Panc1 (cell line): ENCODE measurements around the gene NGF. TPM values are rescaled to one million over a fixed set of nuclear protein-coding genes. Genes with fewer than 3 reads are reported as not detected.

Experiments used
- ATAC-seq: fragments of 200-7000 bp; cut with Tn5 transposase; 2 replicates; pipeline ENCODE4 v1.9.1; 2020; ENCODE audit warnings: mild to moderate bottlenecking, moderate library complexity
- BruUV-seq: library from RNA; stranded (reverse); fragments of 400-500 nt; replicated peaks from 2 replicates; lab custom pipeline; 2021; lab: Mats Ljungman, UMichigan
- CTCF ChIA-PET: fragments of 300-600 bp; sonication (Branson Sonifier 250); formaldehyde crosslinking; loops from one replicate; lab custom pipeline; 2022; ENCODE audit warnings: antibody characterized with exemption; lab: Charles Lee
- POLR2A ChIA-PET: fragments of 300-600 bp; sonication (Branson Sonifier 250); formaldehyde crosslinking; loops from one replicate; lab custom pipeline; 2022; ENCODE audit warnings: antibody characterized with exemption; lab: Charles Lee
- DNase-seq: peaks from one replicate; pipeline ENCODE4 v3.0.0-alpha.2; 2010; ENCODE audit warnings: low read depth, low spot score
- H3K27ac ChIP-seq: 2 replicates; pipeline ENCODE4 v1.5.1; 2011; ENCODE audit warnings: mild to moderate bottlenecking, low read length, inconsistent platforms
- H3K27me3 ChIP-seq: fragments of 200-500 bp; sonication (Bioruptor generic); 2 replicates; pipeline ENCODE4 v1.6.0; 2014; ENCODE audit warnings: low read length, inconsistent platforms; ENCODE audit not compliant: control insufficient read depth, insufficient read depth
- H3K36me3 ChIP-seq: fragments of 200-500 bp; sonication (Bioruptor generic); 2 replicates; pipeline ENCODE4 v1.5.1; 2014; ENCODE audit warnings: inconsistent platforms, mild to moderate bottlenecking, low read length, moderate library complexity; ENCODE audit not compliant: control insufficient read depth, insufficient read depth
- H3K4me1 ChIP-seq: 2 replicates; pipeline ENCODE4 v1.5.1; 2011; ENCODE audit warnings: inconsistent platforms, mild to moderate bottlenecking, low read length, moderate library complexity; ENCODE audit not compliant: control insufficient read depth, insufficient read depth
- H3K4me3 ChIP-seq, 2 experiments: 2 replicates each; pipeline ENCODE4 v1.5.1; 2011 to 2012; ENCODE audit warnings: low read depth in 2 of 2, low read length in 2 of 2, mild to moderate bottlenecking in 2 of 2, inconsistent platforms in 1 of 2, moderate library complexity in 1 of 2
- H3K9me3 ChIP-seq: fragments of 200-500 bp; sonication (Bioruptor generic); 2 replicates; pipeline ENCODE4 v1.5.1; 2014; ENCODE audit warnings: low read depth, mild to moderate bottlenecking, inconsistent platforms, low read length, moderate library complexity; ENCODE audit not compliant: control insufficient read depth, insufficient read depth
- CTCF ChIP-seq: fragments of 450-650 bp; IDR thresholded peaks from 2 replicates; pipeline ENCODE4 v1.5.1; 2017; ENCODE audit warnings: mild to moderate bottlenecking
- POLR2AphosphoS5 ChIP-seq: IDR thresholded peaks from 2 replicates; pipeline ENCODE4 v1.6.1; 2012; ENCODE audit warnings: mild to moderate bottlenecking, low read depth, low read length, moderate library complexity
- SIN3A ChIP-seq: IDR thresholded peaks from 2 replicates; pipeline ENCODE4 v1.6.1; 2012; ENCODE audit warnings: low read depth, mild to moderate bottlenecking, low read length, moderate library complexity, borderline replicate concordance; ENCODE audit not compliant: insufficient read depth
- TCF7L2 ChIP-seq: IDR thresholded peaks from 2 replicates; pipeline ENCODE4 v1.6.1; 2011; ENCODE audit warnings: mild to moderate bottlenecking, low read depth, low read length, inconsistent platforms
- in situ Hi-C: cut with HindIII; loops from 2 replicates; pipeline ENCODE4 v1.10.0; 2016; ENCODE audit warnings: low sequenced_read_pairs, low pct_unique_long_range_greater_than_20kb
- intact Hi-C: fragments of 100-400 bp; cut with micrococcal nuclease; formaldehyde crosslinking; loops from one replicate; pipeline ENCODE4 v1.10.0; 2022; ENCODE audit not compliant: unreplicated experiment
- total RNA-seq: library from RNA; stranded (reverse); gene quantifications from one replicate; pipeline ENCODE4 v1.2.1, GENCODE V29; 2021; ENCODE audit not compliant: unreplicated experiment
- TF ChIP-seq, protein P1 (sequence below), 2 experiments: IDR thresholded peaks; 2 replicates each; pipeline ENCODE4 v1.6.1; 2011 to 2012; ENCODE audit warnings: low read depth in 2 of 2, control low read depth in 1 of 2, low read length in 1 of 2, mild to moderate bottlenecking in 1 of 2, moderate library complexity in 1 of 2; ENCODE audit not compliant: insufficient read depth in 1 of 2

NGF gene
- total RNA-seq, 1 experiment from 2014 or later, result not detected

DNA sequence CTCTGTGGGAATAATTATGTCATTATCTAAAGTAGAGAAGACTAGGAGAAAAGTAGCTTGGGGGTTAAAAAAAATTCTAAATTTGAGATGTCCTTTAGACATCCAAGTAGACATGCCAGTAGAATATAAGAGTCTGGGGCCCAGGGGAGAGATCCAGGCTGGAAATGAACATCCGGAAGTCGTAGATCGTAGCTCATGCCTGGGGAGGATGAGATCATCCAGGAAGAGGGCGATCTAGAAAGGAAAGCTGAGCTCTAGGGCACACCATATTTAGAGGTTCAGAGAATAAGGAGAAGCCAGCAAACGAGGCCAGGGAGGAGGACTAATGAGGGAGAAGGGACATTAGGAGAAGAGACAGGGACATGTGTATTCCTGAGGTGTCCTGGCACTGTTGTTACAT is 12.2 kb downstream of the NGF start:
- H3K27me3 ChIP-seq, result no peaks in the 10 kb centered on the region
- in situ Hi-C loops (no loop called here), intact Hi-C loops (no loop called here)
- DNase-seq (no peak), ATAC-seq (no peak)
- no peaks in the 10 kb centered on the region for H3K36me3 ChIP-seq
- ChIA-PET CTCF (no interaction called here), POLR2A (no interaction called here)
- no peak overlapping the region for H3K27ac ChIP-seq
- no peak overlapping the region for H3K4me3 ChIP-seq
- no TSS peak for BruUV-seq
- TF ChIP-seq POLR2AphosphoS5, result no peak
- TF ChIP-seq TCF7L2, result no peak
- no peak for TF ChIP-seq CTCF
- TF ChIP-seq SIN3A, result no peak
- TF ChIP-seq, protein P1, sequence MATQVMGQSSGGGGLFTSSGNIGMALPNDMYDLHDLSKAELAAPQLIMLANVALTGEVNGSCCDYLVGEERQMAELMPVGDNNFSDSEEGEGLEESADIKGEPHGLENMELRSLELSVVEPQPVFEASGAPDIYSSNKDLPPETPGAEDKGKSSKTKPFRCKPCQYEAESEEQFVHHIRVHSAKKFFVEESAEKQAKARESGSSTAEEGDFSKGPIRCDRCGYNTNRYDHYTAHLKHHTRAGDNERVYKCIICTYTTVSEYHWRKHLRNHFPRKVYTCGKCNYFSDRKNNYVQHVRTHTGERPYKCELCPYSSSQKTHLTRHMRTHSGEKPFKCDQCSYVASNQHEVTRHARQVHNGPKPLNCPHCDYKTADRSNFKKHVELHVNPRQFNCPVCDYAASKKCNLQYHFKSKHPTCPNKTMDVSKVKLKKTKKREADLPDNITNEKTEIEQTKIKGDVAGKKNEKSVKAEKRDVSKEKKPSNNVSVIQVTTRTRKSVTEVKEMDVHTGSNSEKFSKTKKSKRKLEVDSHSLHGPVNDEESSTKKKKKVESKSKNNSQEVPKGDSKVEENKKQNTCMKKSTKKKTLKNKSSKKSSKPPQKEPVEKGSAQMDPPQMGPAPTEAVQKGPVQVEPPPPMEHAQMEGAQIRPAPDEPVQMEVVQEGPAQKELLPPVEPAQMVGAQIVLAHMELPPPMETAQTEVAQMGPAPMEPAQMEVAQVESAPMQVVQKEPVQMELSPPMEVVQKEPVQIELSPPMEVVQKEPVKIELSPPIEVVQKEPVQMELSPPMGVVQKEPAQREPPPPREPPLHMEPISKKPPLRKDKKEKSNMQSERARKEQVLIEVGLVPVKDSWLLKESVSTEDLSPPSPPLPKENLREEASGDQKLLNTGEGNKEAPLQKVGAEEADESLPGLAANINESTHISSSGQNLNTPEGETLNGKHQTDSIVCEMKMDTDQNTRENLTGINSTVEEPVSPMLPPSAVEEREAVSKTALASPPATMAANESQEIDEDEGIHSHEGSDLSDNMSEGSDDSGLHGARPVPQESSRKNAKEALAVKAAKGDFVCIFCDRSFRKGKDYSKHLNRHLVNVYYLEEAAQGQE (IDR thresholded peaks at IDR 0.05; ENCODE audit: insufficient read depth in 1 of 2, low read depth in 2 of 2, low read length in 1 of 2), result no peak
- no peaks in the 10 kb centered on the region for H3K4me1 ChIP-seq
- H3K9me3 ChIP-seq, result no peaks in the 10 kb centered on the region

DNA sequence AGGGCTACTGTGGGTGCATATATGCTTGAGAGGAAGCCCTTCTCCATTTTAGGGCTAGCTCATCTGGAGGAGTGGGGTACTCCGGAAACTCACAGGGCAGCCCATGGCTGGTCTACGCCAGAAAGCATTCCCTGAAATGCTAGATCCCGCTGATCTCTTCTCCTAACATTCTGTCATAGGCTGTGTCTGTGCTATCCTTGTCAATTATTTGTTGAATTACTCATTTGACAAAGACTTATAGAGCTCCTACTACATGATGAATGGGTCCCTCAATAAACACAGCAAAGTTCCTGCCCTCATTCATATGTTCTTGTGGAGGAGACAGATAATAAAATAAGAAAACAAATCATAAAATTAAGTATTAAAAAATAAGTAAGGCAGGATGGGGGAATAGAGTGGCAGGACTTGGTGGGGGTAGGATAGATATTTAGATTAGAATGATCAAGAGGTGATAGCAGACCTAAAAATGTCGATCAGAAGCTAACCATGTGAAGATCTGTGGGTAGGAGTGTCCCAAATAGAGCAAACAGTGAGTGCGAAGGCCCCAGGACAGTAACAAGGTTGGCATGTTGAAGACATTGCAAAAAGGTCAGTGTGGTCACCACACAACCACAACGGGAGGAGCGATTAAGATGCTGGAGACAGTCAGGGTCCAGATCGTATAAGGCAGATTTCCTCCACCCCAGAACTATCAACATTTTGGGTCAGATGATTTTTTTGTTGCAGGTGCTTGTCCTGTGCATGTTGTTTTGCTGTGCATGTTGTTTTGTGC is 13.2 kb downstream of the NGF start:
- CTCF ChIA-PET, result no interaction called here
- Histone ChIP-seq H3K27ac (no peak overlapping the region), H3K27me3 (no peaks in the 10 kb centered on the region), H3K4me3 (no peak overlapping the region), H3K36me3 (no peaks in the 10 kb centered on the region), H3K9me3 (no peaks in the 10 kb centered on the region), H3K4me1 (no peaks in the 10 kb centered on the region)
- no TSS peak for BruUV-seq
- DNase-seq (no peak), ATAC-seq (no peak)
- POLR2A ChIA-PET, result no interaction called here
- in situ Hi-C loops (no loop called here), intact Hi-C loops (no loop called here)
- TF ChIP-seq CTCF (no peak), POLR2AphosphoS5 (no peak), SIN3A (no peak), TCF7L2 (no peak)
- TF ChIP-seq, protein P1 (IDR thresholded peaks at IDR 0.05; ENCODE audit: insufficient read depth in 1 of 2, low read depth in 2 of 2, low read length in 1 of 2), result no peak
